22Rv1 (cell line): ENCODE measurements around the gene USP2.

Experiments used
- CTCF ChIP-seq: fragments of 450-650 bp; IDR thresholded peaks from 2 replicates; pipeline ENCODE4 v1.5.1; 2017; ENCODE audit warnings: mild to moderate bottlenecking
- ZFX ChIP-seq: fragments of 450-650 bp; IDR thresholded peaks from 2 replicates; pipeline ENCODE4 v1.6.1; 2017; ENCODE audit warnings: antibody characterized with exemption, borderline replicate concordance

GRCh38 chr11:119373921-119374631 lies 7.4 kb downstream of the USP2 start:
- TF ChIP-seq CTCF (peak; percentile 89), ZFX (no peak)
